Large intestine (tissue), 3 donors: ENCODE results near the gene EHD2. TPM values are rescaled to one million over a fixed set of nuclear protein-coding genes. Genes with fewer than 3 reads are reported as not detected.
A peak's percentile ranks its signal among the peaks of the same experiment; 100 is the strongest.

Experiments
- DNase-seq, 2 donors: peaks; one replicate each; pipeline versions ENCODE4 v3.0.0 to v3.0.0-alpha.2; 2013
- H3K27ac ChIP-seq: one replicate; pipeline ENCODE4 v1.5.1; 2013; ENCODE audit warnings: low read length
- H3K27me3 ChIP-seq: 2 replicates; pipeline ENCODE4 v1.6.1; 2013; ENCODE audit warnings: low read length; ENCODE audit not compliant: control insufficient read depth, insufficient read depth
- H3K36me3 ChIP-seq: 2 replicates; pipeline ENCODE4 v1.6.1; 2013; ENCODE audit warnings: low read length; ENCODE audit not compliant: control insufficient read depth, insufficient read depth
- H3K4me1 ChIP-seq: one replicate; pipeline ENCODE4 v1.6.1; 2013; ENCODE audit warnings: low read length; ENCODE audit not compliant: control insufficient read depth, insufficient read depth
- H3K4me3 ChIP-seq: one replicate; pipeline ENCODE4 v1.5.1; 2013; ENCODE audit warnings: low read length
- H3K9me3 ChIP-seq: one replicate; pipeline ENCODE4 v1.6.1; 2013; ENCODE audit warnings: mild to moderate bottlenecking, low read depth, low read length, moderate library complexity; ENCODE audit not compliant: control insufficient read depth
- WGBS: methylation state at CpG from one replicate; pipeline ENCODE4 v1.1.5; 2013; ENCODE audit warnings: low lambda C conversion rate; ENCODE audit not compliant: insufficient coverage; 5-methylcytosine and 5-hydroxymethylcytosine counted together
- polyA plus RNA-seq: library from polyadenylated mRNA; unstranded; fragments of 120-200 nt; gene quantifications from one replicate; pipeline ENCODE4 v1.2.1, GENCODE V29; 2013

The EHD2 gene
- polyA plus RNA-seq, 1 donor = 31.4 TPM

- no CpG with 5 or more reads among the region's 9 CpGs for WGBS
- Histone ChIP-seq H3K27ac (no peak overlapping the region), H3K4me1 (no peaks in the 10 kb centered on the region), H3K27me3 (no peaks in the 10 kb centered on the region), H3K9me3 (peaks cover 5% of the 10 kb centered on the region), H3K4me3 (no peak overlapping the region), H3K36me3 (peaks cover 47% of the 10 kb centered on the region)
- DNase-seq = peak in 1 of 2 donors; percentile 30
Measured at GRCh38 chr19:47699360-47699917, 13.8 kb upstream of the EHD2 start.

- Histone ChIP-seq H3K27me3 (no peaks in the 10 kb centered on the region), H3K9me3 (peaks cover 5% of the 10 kb centered on the region), H3K4me3 (no peak overlapping the region), H3K4me1 (no peaks in the 10 kb centered on the region), H3K27ac (no peak overlapping the region), H3K36me3 (peaks cover 40% of the 10 kb centered on the region)
- no peak for DNase-seq
- 96% methylated on average over 5 of the region's 43 CpGs for WGBS
Measured at GRCh38 chr19:47700934-47701716, 12.1 kb upstream of the EHD2 start.

- Histone ChIP-seq H3K9me3 (peaks cover 5% of the 10 kb centered on the region), H3K4me3 (no peak overlapping the region), H3K27me3 (peaks cover 2% of the 10 kb centered on the region), H3K27ac (no peak overlapping the region), H3K36me3 (peaks cover 35% of the 10 kb centered on the region), H3K4me1 (no peaks in the 10 kb centered on the region)
- no peak for DNase-seq
- WGBS = no CpG with 5 or more reads among the region's 91 CpGs
Measured at GRCh38 chr19:47701717-47702552, 11.3 kb upstream of the EHD2 start.

GRCh38 chr19:47702671-47703070 lies 10.6 kb upstream of the EHD2 start:
- Histone ChIP-seq H3K27me3 (peaks cover 2% of the 10 kb centered on the region), H3K9me3 (peaks cover 5% of the 10 kb centered on the region), H3K27ac (no peak overlapping the region), H3K4me1 (no peaks in the 10 kb centered on the region), H3K4me3 (no peak overlapping the region), H3K36me3 (peaks cover 35% of the 10 kb centered on the region)
- no peak for DNase-seq
- WGBS = no CpG with 5 or more reads among the region's 18 CpGs

- peaks cover 34% of the 10 kb centered on the region for H3K36me3 ChIP-seq
- peaks cover 2% of the 10 kb centered on the region for H3K27me3 ChIP-seq
- DNase-seq = no peak
- no CpG with 5 or more reads among the region's 5 CpGs for WGBS
- no peak overlapping the region for H3K4me3 ChIP-seq
- no peak overlapping the region for H3K27ac ChIP-seq
- peaks cover 5% of the 10 kb centered on the region for H3K9me3 ChIP-seq
- H3K4me1 ChIP-seq = no peaks in the 10 kb centered on the region
Measured at GRCh38 chr19:47703301-47703700, 9.9 kb upstream of the EHD2 start.

- Histone ChIP-seq H3K36me3 (peaks cover 27% of the 10 kb centered on the region), H3K9me3 (peaks cover 3% of the 10 kb centered on the region)
- DNase-seq = no peak
Measured at GRCh38 chr19:47704024-47704423, 9.2 kb upstream of the EHD2 start.

GRCh38 chr19:47704656-47705055 lies 8.6 kb upstream of the EHD2 start:
- peaks cover 21% of the 10 kb centered on the region for H3K36me3 ChIP-seq
- peaks cover 3% of the 10 kb centered on the region for H3K9me3 ChIP-seq
- H3K27ac ChIP-seq = no peak overlapping the region
- H3K4me1 ChIP-seq = no peaks in the 10 kb centered on the region
- peaks cover 2% of the 10 kb centered on the region for H3K27me3 ChIP-seq
- no CpG with 5 or more reads among the region's 3 CpGs for WGBS
- H3K4me3 ChIP-seq = no peak overlapping the region
- DNase-seq = no peak

More at GRCh38 chr19:47704024-47704423, 9.2 kb upstream of the EHD2 start:
- WGBS = 100% methylated on average over 2 of the region's 11 CpGs
- Histone ChIP-seq H3K4me1 (no peaks in the 10 kb centered on the region), H3K27ac (no peak overlapping the region), H3K4me3 (no peak overlapping the region), H3K27me3 (peaks cover 2% of the 10 kb centered on the region)

GRCh38 chr19:47707135-47707925 lies 5.9 kb upstream of the EHD2 start:
- Histone ChIP-seq H3K36me3 (peaks cover 6% of the 10 kb centered on the region), H3K4me3 (no peak overlapping the region), H3K9me3 (no peaks in the 10 kb centered on the region), H3K27me3 (peaks cover 8% of the 10 kb centered on the region), H3K4me1 (no peaks in the 10 kb centered on the region), H3K27ac (no peak overlapping the region)
- peak; percentile 50 to 56 for DNase-seq
- WGBS = no CpG with 5 or more reads among the region's 22 CpGs

- no peak for DNase-seq
- WGBS = 67% methylated on average over 3 of the region's 8 CpGs
Measured at GRCh38 chr19:47711652-47712242, 1.5 kb upstream of the EHD2 start.

More at GRCh38 chr19:47711652-47712242, 1.5 kb upstream of the EHD2 start:
- no peak overlapping the region for H3K4me3 ChIP-seq
- peaks cover 16% of the 10 kb centered on the region for H3K27me3 ChIP-seq
- H3K36me3 ChIP-seq = no peaks in the 10 kb centered on the region
- no peak overlapping the region for H3K27ac ChIP-seq
- H3K9me3 ChIP-seq = peaks cover 3% of the 10 kb centered on the region
- H3K4me1 ChIP-seq = no peaks in the 10 kb centered on the region
